ENCODE data around the gene APBA2.
A peak's percentile ranks its signal among the peaks of the same experiment; 100 is the strongest.

APBA2 gene

GRCh38 chr15:28942046-28942445 lies 56.3 kb downstream of the APBA2 start:
- peak; percentile 36 for DNase-seq

- no peak for DNase-seq
Measured at GRCh38 chr15:28942571-28942970, 56.8 kb downstream of the APBA2 start.

DNA sequence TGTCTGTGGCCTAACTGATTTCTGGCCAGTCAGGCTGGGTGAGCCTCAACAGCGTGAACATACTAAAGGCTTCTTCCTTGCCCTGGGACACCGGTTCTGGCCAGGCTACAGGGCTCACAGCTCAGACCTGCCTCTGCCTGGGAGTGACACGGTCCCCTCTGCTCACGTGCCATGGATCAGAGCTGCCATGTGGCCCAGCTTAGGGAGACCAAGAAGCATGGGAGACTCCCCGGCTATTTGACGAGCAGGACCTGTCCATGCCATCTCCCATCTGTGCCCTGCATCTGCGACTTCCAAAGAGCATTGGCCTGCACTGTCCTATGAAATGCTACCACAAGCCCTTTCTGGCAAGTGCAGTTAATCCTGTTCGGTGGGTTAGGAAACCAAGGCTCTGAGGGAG lies 57.4 kb downstream of the APBA2 start:
- DNase-seq = no peak

DNA sequence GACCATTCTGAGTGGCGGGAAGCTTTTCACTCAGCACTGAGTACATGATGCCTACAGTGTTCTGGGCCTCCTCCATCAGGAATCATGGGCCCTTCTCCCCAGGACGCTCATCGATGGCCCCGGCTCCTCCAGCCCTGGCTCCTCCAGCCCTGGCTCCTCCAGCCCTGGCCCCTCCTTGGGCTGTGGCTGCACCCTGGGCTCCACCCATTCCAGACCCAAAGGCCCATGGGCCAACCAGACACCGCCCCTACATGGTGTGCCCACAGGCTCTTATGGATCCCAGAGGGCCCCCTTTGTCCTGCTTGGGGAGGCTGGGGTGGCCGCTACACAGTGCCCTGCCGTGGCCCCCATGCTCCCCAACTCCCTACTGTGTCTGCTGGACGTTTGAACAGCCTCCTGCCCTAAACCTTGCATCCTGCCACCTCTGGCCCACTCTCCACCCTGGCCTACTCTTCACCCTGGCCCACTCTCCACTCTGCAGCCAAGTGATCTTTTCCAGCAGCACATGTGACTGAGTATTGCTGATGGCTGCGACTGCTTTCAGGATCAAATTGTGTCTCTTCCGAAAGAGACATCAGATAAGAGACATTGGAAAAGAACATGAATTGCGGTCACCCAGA lies 57.9 kb downstream of the APBA2 start:
- no peak for DNase-seq

GRCh38 chr15:28944286-28944685 lies 58.5 kb downstream of the APBA2 start:
- no peak for DNase-seq

DNA sequence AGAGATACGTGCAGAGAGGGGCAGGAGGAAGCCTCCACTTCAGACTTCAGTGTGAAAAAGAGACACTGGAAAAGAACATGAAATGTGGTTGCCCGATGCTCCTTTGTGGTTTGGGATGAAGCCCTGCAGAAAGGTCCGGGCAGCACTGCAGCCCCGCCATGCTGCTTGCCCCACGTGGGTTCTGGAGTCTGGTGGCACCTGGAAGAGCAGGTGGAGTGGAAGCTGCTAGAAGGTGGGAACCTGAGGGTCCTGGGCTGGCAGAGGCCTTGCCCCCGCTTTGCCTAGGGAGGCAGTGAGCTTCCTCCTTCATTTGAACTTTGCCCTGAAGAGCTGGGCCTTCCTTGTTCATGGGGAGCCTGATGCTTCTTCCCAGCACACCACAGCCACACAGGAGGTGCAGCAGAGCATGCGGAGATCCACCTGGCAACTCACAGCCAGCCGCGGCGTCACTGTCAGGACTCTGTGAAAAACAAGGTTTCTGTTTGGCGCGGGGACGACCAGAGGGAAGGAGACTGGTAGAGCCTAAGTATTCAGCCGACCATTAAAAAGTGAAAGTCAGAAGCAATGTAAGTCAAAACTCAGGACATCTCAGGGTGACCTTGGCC lies 59.0 kb downstream of the APBA2 start:
- DNase-seq = no peak

GRCh38 chr15:28945626-28946230 lies 60.0 kb downstream of the APBA2 start:
- no peak for DNase-seq

DNA sequence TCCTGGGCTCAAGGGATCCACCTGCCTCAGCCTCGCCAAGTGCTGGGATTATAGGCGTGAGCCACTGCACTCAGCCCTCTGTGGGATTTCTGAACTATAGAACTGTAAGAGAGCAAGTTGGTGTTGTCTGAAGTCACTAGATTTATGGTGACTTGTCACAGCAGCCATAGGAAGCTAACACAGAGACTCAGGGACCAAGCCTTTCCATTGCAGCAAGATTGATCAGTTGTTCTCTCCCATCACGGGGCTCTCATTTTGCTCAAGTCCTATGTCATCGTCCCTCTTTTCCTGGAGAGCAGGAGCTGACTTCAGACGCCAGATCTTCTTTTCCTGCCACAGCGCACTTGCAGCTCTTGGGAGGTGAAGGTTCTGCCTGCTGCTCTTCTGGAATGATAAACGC lies 61.0 kb downstream of the APBA2 start:
- DNase-seq = no peak

DNA sequence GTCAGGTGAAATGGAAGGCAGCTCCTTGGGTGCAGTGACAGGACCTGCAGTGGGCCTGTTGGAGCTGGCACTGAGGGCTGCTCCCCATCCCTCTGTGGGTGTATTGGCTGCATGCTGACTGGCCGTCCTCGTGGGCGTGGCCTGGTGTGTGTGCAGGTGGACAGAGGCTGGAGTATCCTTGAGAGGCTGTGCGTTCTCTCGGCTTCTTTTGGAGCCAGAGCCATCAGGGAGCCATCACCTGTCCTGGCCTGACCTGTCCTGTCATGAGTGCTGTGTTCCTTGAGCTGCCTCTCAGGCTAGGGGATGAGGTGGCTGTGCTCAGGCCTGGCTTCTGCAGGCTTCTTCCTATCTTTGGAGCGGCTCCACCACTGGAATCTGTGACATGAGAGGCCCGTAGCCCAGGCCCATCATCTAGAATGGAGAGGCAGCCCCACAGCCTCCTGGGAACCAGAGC lies 61.5 kb downstream of the APBA2 start:
- DNase-seq = no peak

GRCh38 chr15:28948036-28948435 lies 62.3 kb downstream of the APBA2 start:
- no peak for DNase-seq

- no peak for DNase-seq
Measured at GRCh38 chr15:28950916-28951315, 65.1 kb downstream of the APBA2 start.

DNA sequence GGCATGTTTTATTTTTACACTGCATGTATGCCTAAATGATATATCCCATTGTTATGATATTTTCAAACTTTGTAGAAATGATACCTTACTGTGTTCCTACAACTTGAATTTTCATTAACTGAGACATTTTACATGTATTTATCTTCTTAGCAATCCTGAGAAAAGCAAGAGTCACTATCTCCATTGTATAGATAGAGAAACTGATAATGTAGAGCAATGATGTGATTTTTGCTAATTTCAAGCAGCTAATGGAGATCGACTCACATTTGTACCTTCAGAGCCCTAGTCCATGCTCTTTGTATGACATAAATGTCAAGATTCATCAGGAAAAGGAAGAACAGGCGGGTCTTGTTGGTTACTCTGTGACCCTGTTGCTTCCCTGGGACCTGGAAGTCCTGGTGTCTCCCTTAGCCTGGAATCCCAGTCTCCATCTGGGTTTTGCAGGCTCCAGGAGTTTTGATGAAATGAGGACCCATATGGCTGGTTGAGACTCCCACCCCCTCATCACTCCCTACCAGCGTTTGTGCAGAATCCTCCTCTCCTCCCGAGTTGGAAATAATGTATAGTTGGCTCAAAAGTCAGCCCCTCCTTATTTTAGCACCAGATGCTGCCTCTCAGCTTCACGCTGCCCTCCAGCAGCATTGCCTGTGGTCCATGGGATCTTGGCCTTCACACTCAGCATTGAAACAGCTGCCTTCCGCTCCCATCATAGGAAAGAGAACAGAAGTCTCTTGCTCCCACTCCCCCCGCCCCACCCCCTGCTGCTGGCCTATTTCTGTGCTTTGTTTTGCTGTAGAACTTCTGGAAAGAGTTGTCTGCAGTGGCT lies 67.1 kb downstream of the APBA2 start:
- no peak for DNase-seq

DNA sequence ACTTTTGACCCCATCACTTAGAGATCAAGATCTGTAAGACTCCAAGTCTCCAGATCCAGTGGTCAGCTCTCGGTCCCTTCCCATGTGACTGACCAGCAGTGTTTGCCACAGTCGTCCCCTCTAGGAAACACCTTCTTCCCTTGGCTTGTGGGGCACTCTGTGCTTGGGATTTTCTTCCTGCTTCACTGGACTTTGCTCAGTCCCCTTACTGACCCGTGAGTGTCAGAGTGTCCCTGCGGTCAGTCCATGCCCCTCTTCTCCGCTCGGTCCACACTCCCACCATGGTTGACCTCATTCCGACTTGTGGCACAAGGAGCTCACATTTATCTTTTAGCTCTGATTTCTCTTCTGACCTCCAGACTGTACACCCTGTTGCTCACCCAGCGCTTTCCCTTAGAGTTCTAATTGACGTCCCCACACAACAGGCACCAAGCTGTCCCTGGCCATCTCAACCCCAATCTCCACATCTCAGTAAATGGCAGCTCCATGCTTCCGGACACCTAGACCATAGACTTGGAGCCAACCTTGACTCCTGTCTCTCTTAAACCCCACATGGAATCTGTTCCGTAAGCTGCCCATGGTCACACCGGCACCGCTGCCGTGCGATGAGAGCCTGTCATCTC lies 67.9 kb downstream of the APBA2 start:
- DNase-seq = no peak

DNA sequence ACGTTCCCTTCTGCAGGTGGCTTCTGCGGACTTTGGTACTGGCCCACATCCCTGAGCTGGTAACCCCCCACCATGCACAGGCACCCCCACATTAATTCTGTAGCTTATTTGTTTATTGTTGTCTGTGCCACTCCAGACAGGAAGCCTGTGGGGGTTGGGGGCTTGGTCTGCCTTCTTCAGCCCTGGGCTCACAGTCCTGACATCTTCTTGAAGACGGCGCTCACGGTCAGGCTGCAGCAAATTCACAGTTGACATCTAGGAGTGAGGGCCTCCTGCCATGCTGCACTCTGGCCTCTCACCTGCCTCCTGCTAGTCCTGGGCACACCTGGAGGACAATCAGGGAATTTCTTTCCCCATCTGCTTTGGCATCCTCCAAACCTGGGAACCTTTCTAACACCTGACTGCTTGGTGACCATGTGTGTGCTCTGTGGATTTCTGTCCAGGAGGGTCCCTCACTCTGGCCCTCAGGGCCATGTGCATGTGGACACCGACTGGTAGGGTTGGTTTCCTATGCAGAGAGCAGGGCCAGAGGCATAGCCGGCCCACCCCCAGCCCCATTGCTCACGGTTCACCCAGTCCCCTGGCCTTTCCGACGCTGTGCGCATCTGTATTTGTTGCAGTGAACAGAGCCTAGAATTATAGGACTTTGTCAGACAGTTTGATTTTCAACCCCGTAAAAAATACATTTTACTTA lies 68.8 kb downstream of the APBA2 start:
- no peak for DNase-seq

DNA sequence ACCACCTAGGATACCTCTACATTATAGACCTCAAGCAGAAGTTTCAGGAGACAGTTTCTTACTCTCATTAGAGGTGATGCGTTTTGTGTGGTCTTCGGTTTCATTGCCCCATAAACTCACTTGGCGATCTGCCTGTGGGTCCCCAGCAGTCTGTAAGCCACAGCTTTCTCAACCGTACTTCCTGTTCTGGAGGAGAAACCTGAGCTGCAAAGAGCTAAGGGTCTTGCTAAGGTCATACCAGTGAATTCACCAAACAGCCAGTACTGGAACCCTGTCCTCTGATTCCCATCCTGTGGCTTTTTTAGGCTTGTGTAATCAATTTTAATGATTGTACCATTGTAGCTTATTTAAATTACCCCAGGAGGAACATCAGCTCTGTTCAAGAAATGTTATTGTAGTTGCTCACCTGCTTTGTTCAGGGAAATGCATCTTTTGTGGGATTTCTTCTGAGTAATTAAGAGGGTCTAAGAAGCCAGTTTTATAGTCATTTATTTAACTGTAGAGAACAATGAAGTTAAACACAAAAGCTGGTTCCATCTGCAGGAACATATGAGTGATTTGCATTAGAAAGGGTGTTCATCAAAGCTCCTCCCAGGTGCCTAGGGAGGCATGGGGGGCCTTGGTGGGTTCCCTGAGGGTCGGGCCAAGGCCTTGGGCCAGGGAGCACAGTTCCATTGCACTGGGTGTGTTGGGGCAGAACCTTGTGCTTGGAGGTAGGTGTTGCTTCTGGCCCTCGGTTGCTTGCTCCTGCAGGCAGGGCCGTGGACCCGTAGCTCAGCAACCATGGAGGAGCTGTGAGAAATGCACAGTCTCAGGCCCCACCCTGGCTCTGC lies 69.6 kb downstream of the APBA2 start:
- DNase-seq = peak; percentile 25

DNA sequence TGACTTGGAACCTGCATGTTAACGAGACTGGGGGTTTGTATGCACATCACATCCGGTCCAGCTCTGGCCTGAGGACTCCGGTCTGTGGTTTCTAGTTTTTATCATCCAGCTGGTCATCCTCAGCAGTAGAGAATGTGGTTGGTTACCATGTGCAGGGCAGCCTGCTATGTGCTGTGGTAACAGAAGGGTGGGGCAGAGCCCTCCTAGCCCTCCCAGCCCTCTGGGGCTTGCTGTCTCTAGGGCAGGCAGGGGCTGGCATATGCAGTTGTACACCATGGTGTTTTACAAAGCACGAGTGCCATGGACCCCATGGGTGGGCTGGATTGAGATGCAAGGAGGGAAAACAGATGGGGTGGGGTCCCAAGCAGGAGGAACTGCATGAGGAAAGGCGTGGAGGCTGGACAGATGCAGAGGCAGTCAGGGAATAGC lies 70.2 kb downstream of the APBA2 start:
- no peak for DNase-seq

GRCh38 chr15:28956491-28956890 lies 70.7 kb downstream of the APBA2 start:
- DNase-seq = no peak

GRCh38 chr15:28957606-28958498 lies 72.1 kb downstream of the APBA2 start:
- no peak for DNase-seq

GRCh38 chr15:28959326-28959725 lies 73.6 kb downstream of the APBA2 start:
- DNase-seq = no peak

DNA sequence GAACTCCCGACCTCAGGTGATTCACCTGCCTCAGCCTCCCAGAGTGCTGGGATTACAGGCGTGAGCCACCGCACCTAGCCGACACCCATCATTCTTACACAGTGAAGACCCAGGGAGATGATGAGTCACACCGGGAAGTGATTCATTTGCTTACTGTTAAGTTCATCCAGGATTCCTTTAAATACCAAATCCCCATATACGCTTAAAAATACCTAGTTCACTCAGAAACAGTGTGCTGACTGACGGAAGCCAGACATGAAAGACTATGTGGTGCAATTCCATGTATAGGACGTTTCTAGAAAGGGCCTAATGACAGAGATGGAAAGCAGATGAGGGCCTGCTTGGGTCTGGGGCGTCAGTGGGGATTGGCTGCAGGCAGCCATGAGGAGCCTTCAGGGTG lies 75.2 kb downstream of the APBA2 start:
- no peak for DNase-seq

GRCh38 chr15:28961391-28961790 lies 75.6 kb downstream of the APBA2 start:
- DNase-seq = no peak
